GM19023 (cell line): Measurements from ENCODE around the gene SCYGR8.
"Not testable (repeated sequence)": the region's sequence is repeated elsewhere in the genome, so short reads cannot be mapped to it uniquely, and the experiment has no call there.

Source experiments
- ATAC-seq: cut with Tn5 transposase; IDR thresholded peaks from one replicate; pipeline ENCODE4 v1.9.1; 2021; ENCODE audit warnings: mild to moderate bottlenecking, moderate library complexity; ENCODE audit not compliant: unreplicated experiment

The SCYGR8 gene, protein sequence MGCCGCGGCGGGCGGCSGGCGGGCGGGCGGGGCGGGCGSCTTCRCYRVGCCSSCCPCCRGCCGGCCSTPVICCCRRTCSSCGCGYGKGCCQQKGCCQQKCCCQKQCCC

DNA sequence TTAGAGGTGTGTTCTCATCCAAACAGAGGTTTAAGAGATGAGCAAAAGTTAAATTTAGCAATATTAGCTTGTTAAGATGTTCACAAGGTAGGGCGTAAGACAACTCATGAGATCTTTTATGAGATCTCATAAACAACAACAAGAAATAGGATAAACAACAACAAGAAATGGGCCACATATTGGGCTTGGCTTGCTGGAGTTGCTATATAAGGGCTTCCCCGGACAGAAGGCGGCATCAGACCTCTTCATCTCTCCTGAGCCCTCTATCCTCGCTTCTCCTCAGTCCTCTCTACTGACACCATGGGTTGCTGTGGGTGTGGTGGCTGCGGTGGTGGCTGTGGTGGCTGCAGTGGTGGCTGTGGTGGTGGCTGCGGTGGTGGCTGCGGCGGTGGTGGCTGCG, at the start of gene SCYGR8:
SCYGR8 (plus strand) TSS at position 301 of the 400 bp plus-strand sequence; CDS start at position 301, 0 bp downstream.
- ATAC-seq = no peak

DNA sequence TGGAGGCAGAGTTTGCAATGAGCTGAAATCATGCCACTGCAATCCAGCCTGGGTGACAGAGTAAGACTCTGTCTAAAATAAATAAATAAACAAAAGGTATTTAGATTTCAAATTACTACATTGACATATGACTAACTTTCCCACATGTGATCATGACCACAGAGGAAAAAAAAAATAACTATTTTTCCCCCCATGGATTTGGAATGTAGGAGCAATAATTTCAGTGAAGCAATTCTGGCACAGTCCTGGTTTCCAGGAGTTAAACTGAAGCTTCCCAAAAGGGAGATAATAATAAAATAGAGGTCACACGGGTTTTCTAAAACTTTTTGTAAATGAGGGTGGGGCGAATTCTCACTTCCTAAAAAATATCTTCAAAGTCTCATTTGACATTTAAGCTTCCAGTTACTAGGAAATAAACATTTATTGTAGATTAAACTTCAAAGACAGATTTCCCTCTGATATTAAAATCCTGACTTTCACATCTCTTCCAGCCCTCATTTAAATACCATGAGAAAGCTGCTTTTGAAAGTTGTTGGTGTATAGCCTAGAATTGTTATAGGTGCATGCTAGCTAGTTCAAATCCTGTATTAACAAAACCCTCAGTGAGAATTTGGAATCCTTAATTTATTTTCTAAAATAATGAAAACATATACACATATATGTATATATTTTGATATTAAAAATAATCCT, 48.6 kb upstream of the SCYGR8 start:
- no peak for ATAC-seq

DNA sequence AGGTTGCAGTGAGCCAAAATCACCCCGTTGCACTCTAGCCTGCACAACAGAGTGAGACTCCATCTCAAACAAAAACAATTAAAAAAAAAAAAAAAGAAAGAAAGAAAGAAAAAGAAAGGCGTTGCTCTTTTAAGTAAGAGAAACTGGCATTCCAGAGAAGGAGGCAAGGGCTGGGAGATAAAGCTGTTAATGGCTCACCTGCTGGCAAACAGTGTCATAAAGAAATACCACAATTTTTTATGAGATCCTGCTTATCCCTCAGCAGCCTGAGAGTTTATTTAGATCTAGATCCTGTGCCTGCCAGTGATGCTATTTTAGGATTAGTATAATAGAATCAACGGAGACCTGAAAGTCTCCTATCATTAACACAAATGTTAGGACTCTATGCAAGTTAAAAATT, 44.1 kb upstream of the SCYGR8 start:
- no peak for ATAC-seq

DNA sequence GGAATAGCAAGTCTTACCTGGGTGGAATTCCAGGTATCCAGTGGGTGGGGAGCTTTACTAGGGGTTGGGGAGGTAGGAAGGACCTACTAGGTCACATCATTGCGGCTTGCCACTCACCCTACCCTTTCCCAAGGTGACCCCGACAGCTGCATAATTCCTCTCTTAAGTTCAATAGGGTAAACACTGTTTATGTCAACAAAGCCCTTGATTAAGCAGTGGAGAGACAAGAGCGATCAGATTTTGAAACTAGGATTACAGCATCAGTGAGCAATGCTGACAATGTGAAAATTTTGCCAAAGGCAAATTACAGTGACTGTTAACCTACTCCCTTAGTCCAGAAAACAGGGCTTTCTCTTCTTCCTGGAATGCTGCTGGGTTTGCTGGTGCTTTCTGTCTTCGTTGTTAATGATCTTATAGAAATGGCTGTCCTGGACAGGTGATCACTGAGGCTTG, 42.4 kb upstream of the SCYGR8 start:
- ATAC-seq = no peak

DNA sequence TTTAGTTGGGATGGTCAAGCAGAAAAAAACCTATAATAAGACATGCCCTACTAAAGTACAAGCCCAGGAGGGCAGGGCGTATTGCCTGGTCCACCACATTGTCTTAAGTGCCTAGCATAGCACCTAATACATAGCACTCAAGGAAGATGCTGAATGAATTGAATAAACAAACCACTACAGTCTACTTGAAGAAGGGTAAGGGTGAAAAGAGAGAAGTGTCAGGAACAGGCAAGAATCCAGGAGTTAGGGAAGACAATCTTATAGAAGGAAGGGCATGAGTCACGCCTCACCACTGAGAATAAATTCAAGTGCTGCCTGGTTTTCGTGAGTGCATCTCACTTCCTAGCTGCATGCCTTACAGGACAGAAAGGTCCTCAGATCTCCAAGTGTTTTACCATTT, 41.7 kb upstream of the SCYGR8 start:
- ATAC-seq = no peak

DNA sequence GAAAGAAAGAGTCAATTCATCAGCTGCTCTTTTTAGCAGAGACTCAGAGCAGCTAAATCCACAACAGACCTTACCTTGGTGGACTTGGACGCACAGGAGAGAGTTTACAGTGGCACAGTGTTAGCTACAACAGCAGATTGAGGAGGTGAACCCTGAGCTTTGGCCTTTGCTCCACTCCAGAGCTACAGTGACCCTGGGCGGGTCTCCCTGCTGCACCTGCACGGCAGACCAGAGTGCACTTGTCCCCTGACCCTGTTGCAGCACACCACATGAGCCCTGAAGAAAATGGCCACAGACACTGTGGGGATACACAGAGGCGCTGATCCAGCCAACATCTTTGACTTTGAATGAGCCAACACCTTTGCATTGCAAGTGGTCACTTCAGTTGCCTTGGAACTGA, 38.8 kb upstream of the SCYGR8 start:
- no peak for ATAC-seq

DNA sequence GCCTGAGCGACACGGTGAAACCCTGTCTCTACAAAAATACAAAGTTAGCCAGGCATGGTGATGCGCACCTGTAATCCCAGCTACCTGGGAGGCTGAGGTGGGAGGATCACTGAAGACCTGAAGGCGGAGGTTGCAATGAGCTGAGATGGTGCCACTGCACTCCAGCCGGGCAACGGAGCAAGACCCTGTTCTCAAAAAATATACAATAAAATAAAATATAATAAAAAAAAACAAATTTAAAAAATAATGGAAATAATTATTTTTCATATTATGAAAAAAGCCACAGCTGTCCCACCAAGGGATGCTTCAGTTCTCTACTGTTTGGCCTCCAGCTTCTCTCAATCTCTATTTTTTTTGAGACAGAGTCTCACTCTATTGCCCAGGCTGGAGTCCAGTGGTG, 38.3 kb upstream of the SCYGR8 start:
- ATAC-seq = no peak

DNA sequence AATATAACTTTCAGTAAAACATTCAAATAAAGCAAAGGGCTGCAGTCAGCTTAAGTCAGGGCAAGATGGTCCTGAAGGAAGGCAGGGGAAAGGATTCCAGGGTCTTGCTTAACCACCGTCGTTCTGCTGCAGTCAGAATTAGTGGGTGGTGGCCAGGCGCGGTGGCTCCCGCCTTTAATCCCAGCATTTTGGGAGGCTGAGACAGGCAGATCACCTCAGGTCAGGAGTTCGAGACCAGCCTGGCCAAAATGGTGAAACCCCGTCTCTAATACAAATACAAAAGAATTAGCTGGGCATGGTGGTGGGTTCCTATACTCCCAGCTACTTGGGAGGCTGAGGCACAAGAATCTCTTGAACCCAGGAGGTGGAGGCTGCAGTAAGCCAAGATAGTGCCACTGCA, 34.7 kb upstream of the SCYGR8 start:
- ATAC-seq = no peak

DNA sequence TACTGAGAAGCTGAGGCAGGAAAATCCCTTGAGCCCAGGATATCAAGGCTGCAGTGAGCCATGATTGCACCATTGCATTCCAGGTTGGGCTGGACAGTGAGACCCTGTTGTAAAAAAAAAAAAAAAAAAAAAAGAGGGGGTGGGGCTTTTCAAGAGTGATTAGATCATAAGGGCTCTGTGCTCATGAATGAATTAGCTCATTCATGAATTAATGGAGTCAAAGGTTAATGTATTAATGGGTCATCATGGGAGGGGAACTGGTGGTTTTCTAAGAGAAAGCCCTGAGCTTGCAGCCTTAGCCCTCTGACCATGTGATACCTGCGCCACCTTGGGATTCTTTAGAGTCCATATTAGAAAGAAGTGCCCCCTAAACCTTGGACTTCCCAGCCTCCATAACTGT, 32.4 kb upstream of the SCYGR8 start:
- no peak for ATAC-seq

DNA sequence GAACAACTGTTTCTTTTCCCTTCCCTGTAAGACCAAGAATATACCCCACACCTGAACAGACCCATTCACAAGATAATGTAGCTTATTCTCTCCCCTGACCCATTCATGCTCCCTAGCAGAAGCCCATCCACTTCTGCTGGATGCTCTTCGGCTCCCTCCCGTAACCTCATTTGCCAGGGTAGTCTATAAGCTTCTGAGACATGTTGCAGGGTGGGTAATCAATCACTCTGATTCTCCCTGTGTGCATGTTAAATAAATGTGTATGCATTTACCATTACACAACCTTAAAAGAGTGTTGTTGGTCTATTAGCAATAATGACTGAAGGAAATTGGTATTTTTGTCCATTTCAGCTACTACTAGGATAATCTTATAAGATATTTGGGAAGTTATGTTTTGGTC, 29.2 kb upstream of the SCYGR8 start:
- no peak for ATAC-seq

DNA sequence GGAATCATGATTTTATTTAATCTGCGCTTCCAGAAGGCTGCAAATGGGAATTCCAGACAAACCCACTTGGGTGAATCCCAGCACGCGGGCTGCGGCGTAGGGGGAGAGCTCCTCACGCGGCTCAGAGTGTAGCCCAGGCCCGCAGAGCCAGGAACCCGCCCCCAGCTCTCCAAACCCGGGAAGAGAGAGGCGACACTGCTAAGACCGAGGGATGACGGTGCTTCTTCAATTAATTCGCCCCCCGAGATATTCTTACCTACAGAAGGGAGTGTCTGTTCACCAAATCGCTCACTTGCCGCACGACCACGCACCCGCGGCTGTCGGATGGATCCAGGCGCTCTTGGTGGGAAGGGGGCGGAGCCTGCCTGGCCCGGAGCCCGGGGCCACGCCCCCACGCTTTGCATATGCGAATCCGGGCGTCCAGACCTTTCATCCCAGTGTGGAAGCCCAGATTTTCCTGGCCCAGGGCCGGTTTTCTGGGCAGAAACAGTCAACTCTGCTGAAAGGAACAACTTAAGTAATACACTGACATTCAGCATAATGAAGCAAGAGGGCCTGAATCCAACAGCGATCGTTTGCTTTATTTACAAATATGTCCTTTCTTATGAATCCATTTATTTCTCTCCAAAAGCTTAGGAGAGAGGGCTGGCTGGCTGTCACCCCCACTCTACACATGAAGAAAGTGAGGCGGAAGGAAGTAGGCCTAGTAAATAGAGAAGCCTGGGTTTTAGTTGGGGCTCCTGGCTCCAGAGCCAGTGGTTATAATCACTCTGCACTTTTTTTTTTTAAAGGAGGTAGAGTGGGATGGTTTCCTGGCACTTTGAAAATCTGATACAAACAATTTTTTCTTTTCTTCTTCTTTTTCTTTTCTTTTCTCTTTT, 27.8 kb upstream of the SCYGR8 start, which contains the start of gene SLC19A3:
SLC19A3 (minus strand) TSS at position 342 of the 881 bp plus-strand sequence. CDS start 15,710 bp downstream, outside the sequence.
- ATAC-seq = no peak

DNA sequence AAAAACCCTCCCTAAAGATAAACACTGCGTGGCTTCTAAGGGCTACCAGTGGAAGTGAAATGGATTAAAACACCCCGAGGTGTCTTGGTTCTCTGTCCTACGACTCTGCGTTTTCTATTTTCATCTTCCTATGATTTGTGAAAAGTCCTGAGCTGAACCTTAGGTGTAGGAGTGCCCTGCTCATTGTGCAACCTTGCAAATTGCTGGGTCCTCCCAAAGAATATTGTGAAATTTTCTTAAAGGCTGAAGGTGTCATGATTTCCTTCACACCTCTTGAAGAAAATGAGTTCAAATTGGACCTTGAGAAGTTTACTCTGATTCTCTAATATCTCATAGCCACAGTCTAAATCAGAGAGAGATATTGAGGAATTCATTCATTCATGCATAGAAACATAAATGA, 26.1 kb upstream of the SCYGR8 start:
- no peak for ATAC-seq

DNA sequence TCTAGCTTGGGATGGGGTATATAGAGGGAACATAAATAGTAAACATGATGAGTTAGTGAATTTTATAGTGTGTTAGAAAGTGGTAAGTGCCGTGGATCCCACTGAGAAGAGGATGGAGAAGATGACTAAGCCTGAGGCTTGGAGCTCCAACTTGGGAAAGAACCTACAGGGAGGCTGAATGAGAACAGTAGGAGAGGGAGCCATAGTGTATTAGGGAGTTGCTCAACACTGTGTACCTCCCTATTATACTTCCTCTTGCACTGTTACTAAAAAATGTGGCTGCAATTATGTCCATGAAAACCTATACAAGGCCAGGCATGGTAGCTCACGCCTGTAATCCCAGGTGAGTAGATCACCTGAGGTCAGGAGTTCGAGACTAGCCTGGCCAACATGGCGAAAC, 25.0 kb upstream of the SCYGR8 start:
- no peak for ATAC-seq

DNA sequence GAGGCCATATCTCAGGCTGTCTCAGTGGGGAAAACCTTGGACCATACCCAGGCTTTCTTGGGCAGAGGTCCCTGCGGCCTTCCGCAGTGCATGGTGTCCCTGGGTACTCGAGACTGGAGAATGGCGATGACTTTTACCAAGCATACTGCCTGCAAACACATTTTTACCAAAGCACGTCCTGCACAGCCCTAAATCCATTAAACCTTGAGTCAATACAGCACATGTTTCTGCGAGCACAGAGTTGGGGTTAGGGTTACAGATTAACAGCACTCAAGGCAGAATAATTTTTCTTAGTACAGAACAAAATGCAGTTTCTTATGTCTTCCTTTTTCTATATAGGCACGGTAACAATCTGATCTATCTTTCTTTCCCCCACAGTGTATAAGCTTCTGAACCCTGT, 22.9 kb upstream of the SCYGR8 start:
- not testable (repeated sequence) for ATAC-seq

DNA sequence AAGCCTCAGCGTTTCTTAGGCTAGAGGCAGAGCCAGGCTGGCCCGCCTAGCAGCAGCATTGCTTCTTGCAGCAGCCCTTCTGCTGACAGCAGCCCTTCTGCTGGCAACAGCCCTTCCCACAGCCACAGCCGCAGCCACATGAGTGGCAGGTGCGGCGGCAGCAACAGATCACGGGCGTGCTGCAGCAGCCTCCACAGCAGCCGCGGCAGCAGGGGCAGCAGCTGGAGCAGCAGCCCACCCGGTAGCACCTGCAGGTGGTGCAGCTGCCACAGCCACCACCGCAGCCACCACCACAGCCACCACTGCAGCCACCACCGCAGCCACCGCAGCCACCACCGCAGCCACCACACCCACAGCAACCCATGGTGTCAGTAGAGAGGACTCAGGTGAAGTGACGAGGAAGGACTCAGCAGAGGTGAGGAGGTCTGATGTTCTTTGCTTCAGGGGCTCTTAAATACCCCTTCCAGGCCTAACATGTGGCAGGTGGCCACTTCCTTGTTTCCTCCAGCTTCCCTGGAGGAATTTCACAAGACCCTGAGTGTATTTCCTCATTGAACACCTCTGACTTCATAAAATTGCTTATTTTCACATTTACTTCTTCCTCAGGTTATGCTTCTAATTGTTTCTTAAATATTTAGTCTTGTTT, 21.2 kb upstream of the SCYGR8 start, which contains the start of gene SCYGR6:
SCYGR6 (minus strand) TSS at position 364 of the 646 bp plus-strand sequence; CDS start at position 364, 0 bp downstream.
- ATAC-seq = no peak

DNA sequence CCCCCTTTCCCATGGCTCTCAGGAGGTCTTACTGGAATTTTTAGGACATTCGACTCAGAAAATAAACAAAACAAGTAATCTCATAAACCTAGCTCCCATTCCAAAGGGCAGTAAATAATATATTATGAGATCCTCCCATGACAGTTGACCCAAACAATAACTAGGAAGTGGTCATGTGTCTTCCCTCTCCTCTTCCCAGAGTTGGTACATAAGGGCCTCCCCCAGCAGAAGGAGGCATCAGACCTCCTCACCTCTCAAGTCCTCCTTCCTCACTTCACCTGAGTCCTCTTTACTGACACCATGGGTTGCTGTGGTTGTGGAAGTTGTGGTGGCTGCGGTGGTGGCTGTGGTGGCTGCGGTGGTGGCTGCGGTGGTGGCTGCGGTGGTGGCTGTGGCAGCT, 17.7 kb upstream of the SCYGR8 start, which contains the start of gene SCYGR7:
SCYGR7 (plus strand) TSS at position 301 of the 400 bp plus-strand sequence; CDS start at position 301, 0 bp downstream.
- ATAC-seq = no peak

DNA sequence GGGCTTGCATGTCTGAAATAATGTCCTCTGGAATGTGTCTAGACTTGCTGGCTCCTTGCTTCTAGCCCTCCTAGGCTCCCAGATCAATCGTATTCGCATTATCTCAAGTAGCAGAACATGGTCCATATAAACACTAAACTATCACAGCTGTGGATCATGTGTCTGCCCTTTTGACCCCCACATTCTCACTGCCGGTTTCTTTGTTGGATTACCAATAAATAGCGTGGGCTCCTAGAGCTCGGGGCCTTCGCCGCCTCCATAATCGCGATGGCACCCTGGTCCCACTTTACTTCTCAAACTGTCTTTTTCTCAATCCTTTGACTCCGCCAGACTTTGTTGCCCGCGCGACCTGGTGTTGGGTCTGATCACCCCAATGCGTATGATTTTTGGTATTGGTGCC, 6.3 kb upstream of the SCYGR8 start:
- ATAC-seq = no peak

DNA sequence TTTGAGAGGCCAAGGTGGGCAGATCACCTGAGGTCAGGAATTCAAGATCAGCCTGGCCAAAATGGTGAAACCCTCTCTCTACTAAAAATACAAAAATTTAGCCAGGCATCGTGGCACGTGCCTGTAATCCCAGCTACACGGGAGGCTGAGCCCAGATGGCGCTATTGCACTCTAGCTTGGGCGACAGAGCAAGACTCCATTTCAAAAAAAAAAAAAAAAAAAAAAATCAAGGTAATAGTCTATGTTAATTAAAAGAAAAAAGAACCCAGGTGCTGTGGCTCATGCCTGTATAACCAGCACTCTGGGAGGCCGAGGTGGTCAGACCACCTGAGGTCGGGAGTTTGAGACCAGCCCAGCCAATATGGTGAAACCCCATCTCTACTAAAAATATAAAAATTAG, 5.0 kb upstream of the SCYGR8 start:
- ATAC-seq = not testable (repeated sequence)

DNA sequence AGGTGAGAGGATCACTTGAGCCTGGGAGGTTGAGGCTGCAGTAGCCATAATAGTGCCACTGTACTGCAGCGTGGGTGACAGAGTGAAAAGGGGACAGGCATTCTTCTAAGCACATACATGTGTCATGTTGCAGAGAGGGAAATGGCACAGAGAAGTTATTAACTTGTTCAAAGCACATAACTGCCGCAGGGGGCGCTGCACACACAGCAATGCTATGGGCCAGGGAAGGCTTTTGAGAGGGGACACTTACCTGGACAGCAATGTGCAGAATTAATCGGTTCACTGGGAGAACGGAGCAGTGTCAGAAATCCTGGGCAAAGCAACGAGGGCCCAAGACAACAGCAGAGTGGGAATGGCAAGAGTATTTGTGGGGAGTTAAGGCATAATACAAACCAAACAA, 2.4 kb downstream of the SCYGR8 start:
- ATAC-seq = no peak

DNA sequence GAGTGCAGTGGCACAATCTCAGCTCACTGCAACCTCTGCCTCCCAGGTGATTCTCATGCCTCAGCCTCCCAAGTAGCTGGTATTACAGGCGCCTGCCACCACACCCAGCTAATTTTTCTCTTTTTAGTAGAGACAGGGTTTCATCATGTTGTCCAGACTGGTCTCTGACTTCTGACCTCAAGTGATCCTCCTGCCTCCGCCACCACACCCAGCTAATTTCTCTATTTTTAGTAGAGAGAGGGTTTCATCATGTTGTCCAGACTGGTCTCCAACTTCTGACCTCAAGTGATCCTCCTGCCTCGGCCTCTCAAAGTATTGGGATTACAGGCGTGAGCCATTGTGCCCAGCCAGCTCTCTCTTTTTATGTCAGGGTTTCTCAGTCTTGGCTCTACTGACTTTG, 10.6 kb downstream of the SCYGR8 start:
- not testable (repeated sequence) for ATAC-seq
